Stimulated activated CD4-positive, alpha-beta T cell treated with anti-CD3 and anti-CD28 coated beads, Interleukin-12 subunit alpha, Interleukin-12 subunit beta, amount 100 ng/mL, for 24 hours (primary cell): Measurements from ENCODE around the gene C22orf15.

Source experiments
- DNase-seq, 2 experiments: peaks; one replicate each; pipeline ENCODE4 v3.0.0-alpha.2; 2020; ENCODE audit warnings: low read depth in 2 of 2

C22orf15 gene

DNA sequence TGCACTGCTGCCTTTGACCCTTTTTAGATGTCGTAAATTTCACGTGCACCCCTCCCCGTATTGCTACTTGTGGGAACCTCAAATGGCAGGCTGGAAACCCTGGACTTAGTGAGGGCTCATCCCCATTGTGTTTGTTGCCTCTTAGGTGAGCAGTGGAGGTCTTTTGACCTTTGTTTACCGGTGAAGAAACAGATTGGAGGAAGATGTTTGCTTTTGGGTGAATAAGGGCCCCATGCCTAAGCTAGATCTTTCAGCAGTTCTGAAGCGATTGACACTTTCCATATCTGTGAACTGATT lies 24.8 kb downstream of the C22orf15 start:
- DNase-seq: no peak

DNA sequence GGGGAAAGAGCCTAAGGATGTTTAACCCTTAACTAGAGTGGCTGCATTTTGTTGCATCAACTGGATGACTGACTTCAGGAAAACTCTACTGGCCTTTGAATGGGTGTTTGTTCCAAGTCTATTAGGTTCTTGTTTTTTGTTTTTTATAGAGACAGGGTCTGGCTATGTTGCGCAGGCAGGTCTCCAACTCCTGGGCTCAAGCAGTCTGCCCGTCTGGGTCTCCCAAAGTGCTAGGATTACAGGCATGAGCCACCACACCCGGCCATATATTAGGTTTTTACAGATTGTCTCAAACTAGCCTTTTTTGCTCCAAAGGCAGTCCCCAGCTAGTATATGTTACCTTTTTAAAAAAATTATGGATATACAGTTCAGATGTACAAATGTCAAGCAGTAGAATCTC lies 25.1 kb downstream of the C22orf15 start:
- no peak for DNase-seq

DNA sequence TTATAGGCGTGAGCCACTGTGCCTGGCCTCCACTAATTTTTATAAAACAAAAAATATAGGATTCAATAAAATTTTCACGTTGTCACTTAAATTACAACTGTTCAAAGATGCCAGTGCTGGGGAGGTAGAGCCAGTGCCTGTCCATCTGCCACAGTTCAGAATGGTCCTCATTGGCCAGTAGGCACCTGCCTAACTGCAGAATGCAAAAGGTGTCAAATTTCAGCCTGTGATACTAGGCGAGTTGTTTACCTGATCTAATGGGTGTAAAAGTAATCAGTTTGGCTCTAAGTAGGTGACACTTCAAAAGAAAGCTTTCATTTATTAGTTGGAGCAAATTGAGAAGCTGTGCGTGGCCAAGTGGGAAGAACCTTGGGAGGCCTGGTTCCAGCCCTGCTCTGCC lies 26.3 kb downstream of the C22orf15 start:
- DNase-seq: no peak

DNA sequence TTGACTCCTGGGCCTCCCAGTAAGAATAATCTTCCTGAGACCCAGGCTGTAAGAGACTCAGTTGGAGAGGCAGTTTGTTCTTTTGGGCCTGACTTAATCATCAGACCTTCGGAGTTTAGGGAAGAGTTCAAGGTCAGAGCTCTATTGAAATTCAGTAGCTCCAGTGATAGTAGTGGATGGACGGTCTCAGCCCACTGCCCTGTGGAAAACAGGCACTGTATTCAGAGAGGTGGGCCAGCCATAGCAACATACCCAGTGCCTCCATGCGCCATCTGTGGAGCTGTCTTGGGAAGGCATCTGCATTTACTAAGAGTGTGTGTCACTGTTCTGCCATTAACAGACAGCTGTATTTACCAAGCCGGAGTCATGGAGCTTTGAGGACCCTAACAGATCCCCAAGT lies 26.8 kb downstream of the C22orf15 start:
- DNase-seq: no peak

DNA sequence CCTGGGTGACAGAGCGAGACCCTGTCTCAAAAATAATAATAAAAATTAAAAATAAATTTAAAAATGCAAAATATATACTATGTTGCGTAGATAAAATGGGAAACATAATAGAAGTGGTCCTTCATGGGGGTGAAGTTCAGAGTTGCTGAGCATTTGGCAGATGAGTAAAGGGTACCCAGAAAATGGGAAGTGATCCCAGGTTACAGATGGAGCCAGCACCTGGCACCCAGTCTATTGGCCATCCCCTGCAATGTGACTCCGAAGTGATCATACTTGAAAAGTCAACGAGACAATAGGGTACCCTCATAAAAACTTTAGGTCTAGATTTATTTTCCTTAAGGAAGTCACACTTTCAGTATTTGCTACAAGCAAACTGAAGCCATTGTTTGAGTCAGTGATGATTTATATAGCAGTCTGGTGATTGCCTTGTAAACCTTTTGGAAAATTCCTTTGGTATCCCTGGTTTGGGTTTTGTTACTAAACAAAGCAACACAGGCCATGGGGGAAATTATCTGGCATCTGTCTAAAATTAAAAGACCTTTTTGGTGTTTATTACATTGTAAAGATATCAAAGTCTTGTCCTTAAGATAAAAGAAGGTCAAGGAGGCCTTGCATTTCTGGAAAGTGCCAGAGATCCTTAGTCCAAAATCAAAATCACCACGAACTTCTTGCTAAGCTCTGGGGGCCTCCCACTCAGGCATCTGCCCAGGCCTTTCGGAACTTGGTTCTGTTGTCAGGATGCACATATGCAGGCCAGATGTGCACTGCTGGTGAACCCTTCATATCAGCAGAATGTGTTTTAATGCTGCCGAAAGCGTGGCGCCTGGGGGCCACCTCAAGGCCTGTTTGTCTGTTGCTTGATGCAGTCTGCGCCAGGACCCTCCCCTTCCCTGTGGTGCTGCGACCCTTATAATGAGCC lies 28.3 kb downstream of the C22orf15 start:
- DNase-seq: no peak

DNA sequence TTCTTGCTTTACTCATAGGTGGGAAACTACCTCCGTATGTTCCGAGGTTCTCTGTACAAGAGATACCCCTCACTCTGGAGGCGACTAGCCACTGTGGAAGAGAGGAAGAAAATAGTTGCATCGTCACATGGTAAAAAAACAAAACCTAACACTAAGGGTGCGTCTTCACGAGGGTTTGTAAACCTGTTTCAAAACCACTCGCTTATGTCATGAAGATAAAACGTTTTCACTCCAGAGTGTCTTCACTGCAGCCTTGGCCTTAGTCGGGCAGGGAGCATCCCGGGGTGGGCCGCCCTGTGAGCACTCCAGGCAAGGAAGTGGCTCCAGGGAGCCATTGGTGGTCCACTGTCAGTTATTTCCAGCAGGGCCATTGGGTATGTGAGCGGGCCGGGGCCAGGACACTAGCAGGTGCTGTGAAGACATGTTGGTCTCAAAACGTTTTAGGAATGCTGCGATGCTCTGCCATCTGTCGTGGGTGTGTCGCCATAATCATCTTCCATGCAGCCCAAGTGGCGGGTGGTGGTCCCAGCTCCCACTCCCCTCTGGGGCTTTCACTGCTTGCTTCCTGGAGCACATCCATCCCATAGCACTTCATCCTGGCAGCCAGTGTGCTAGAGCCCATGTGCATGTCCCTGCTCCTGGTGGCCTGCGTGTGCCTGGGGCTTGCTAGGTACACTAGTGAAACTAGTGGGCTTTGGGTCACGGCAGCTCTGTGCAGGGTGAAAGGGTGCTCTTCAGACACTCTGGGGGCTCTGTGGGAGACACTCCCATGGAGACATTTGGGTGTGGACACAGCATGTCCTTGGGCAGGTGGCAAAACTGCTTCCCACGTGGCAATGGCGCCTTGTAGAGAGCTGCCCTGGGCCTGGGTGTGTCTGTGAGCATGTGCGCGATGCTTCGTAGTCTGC lies 29.2 kb downstream of the C22orf15 start:
- DNase-seq: no peak

DNA sequence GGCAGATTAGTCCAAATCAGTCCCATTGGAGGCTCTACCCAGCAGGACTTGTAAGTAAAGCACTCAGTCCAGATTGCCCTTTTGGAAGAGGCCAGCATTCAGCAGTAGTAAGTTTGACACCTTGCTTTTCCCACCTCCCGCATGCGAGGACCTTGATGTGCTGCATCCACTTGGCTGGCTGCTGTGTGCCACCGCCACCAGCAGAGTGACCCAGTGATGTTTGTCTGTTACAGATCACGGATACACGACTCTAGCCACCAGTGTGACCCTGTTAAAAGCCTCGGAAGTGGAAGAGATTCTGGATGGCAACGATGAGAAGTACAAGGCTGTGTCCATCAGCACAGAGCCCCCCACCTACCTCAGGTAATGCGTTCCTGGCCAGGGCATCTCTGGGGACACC lies 30.5 kb downstream of the C22orf15 start:
- DNase-seq: no peak

DNA sequence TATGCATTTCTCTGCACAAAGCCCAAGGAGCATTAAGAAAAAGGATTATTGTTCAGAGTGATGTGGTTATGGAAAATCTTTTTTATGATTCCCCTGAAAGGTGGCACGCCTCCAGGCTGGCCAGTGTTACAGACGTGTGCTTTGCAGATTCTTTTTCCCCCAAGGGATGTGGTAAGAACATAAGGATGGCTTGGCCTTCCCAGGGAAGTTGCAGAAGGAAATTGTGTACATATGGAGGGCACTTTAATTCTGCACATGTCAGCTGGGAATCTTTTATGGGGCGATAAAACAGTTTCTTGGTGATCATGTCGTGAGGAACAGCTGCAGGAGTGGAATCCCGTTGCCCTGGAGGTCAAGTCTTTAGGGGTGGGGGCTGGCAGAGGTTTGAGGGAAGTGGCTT lies 33.7 kb downstream of the C22orf15 start:
- no peak for DNase-seq

DNA sequence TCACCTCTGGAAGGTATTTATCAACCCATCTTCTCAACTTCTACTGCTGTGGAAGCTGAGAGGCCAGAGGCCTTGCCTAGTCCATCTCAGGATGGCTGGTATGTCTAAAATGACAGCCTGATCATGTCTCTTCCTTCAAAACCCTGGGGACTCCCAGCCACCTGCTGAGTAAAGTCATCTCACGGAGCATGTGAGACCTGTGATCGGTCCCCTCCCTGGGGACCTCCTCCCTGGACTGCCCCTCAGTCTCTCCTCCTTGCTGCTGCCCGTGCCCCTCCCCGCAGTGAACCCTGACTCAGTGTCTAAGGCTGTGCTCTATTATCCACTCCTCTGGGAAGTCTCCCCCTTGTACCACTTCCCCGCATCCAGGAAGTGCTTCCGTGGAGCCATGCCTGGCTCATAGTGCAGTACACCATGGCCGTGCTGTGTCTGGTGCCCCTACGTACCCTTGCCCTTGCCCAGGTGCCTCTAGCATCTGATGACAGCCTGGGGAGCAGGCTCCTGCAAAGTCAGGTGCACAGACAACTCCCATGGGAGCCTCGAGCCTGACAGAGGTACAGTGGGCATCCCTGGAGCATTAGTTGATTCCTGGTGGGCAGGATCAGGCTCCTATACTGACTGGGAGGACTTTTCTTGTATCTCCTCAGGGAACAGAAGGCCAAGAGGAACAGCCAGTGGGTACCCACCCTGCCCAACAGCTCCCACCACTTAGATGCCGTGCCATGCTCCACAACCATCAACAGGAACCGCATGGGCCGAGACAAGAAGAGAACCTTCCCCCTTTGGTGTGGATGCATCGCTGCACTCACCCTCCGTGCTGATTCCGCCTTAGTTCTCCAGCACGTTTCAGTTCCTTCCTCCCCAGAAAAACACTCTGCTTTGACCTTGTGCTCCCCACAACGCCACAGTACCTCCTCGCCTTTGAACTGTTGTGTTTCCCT lies 37.8 kb downstream of the C22orf15 start:
- no peak for DNase-seq

DNA sequence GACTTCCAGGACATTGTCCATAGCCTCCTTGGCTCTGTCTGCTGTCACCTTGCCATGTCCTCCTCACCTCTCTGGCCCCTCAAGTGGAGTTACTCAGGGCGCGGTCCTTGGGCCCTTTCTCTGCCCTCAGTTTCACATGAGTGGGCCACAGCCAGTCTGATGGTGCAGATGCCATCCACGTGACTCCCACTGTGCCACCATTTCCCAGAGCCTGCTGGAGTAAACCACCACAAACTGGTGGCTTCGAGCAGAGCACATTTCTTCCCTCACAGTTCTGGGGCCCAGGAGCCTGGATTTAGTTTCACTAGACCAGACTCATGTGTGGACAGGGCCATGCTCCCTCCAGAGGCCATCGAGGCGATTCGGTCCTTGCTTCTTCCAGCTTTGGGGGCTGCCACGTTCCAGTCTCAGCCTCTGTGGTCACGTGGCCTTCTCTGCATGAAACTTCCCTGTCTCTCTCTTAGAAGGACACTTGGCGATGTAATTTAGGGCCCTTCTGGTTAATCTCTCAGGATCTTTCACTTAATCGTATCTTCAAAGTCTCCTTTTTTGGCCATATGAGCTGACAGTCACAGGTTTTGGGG lies 38.5 kb downstream of the C22orf15 start:
- no peak for DNase-seq

DNA sequence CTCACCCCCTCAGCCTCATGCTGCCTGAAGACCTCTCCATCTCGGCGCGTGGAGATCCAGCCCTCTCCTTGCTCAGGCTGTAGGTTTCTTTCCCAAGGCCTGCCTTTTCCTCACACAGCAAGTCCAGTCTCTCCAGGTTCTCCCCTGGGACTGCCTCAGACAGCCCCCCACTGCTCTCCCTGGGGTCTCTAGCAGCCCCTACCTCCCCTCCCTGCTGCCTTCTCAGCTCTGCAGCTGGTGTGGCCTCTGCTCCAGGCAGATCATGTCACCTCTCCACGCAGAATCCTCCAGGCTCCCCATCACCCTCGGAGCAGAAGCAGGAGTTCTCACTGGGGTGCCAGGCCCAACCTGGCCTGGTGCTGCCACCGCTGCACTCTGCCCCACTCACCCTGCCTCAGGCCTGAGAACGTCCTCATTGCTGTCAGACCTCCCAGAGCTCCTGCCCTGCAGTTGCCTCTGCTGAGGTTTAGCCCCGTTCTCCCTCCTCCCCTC lies 39.1 kb downstream of the C22orf15 start:
- DNase-seq: no peak

DNA sequence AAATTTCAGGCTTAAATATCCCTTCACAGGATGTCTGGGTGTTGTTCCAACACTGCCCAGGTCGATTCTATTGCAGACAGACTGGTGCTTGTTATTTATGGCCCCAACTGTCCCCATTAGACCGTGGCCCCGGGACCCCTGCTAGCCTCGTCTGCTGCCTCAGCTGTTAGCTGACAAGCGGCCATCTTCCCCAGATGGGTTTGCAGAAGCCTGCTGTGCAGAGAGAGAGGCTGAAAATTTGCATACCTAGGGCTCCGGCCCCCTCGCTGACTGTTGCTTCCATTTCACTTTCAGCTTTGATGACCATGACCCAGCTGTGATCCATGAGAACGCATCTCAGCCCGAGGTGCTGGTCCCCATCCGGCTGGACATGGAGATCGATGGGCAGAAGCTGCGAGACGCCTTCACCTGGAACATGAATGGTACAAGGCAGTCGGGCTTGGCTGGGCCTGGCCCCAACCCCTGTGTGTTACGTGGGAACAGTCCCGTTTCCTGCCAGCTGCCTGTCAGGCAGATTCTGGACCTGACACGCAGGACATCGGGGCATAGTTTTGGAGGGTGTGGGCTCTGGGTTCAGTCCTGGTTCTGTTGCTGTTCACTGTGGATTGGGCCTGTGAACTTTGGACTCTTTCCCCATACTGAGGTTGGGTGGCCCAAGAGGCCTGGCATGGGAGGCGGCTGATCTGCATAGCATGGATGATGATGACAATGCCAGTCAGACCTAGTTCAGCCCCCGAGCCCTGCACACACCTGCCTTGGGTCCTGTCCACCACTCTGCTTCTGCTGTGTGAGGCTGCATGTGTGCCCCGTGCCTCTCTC lies 40.4 kb downstream of the C22orf15 start:
- DNase-seq: no peak

DNA sequence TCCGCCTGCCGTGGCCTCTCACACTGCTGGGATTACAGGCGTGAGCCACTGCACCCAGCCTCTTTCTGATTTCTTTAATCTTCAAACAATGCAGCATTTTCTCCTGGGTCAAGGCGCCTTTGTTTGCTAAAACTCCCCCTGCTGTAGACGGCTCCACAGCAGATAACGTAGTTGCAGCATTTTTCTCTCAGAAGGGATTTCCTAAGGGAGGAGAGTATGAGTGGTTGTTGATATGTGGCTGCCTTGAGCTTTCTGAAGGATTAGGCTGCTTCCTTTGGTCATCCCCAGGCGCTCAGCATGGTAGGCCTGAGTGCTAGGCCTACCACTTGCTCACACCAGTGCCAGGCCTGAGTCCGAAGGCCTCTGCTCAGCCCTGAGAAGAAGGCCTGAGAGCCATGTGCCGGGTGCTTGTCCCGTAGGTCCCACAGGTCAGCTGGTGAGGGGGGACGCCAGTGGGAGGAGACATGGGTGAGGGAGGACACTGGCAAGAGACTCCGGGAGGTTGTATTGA lies 42.0 kb downstream of the C22orf15 start:
- DNase-seq: no peak

DNA sequence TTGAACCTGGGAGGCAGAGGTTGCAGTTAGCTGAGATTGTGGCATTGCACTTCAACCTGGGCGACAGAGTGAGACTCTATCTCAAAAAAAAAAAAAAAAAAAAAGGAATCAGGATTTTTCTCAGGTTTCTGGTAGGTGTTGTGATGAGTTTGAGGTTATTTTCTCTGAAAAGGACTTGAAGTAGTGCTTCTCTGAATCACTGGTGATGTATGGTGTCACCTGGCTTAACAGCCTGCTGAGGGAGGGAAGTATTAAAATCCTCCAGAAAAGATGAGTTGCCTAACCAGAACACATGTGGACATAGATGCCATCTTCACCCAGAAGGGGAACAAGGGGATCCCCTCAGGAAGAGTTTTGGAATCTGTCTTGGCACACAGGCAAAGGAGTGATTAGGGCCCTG lies 44.0 kb downstream of the C22orf15 start:
- DNase-seq: no peak

DNA sequence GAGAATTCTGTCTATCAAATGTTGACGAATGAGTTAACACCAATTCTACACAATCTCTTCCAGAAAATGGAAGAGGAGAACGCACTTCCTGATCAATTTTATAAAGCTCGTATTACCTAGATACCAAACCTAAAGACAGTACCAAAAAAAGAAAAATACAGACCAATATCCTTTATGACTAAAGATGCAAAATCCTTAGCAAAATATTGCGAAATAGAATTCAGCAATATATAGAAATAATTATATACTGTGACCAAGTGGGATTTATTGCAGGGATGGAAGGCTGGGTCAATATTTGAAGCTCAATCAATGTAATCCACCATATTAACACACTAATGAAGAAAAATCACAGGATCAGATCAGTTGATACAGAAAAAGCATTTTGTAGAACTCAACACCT lies 49.6 kb downstream of the C22orf15 start:
- no peak for DNase-seq
